Trophoblast cell (in vitro differentiated cells and primary cell): ENCODE measurements around the gene FANCD2OS.
A peak's percentile ranks its signal among the peaks of the same experiment; 100 is the strongest.

Experiments
- DNase-seq, 2 donors: peaks; one replicate each; pipeline ENCODE4 v3.0.0-alpha.2; 2016
- H2AFZ ChIP-seq: 2 replicates; pipeline ENCODE4 v1.6.1; 2013; ENCODE audit warnings: low read length, moderate library complexity, mild to moderate bottlenecking; ENCODE audit not compliant: insufficient read depth, poor library complexity
- H2AK5ac ChIP-seq: 2 replicates; pipeline ENCODE4 v1.6.1; 2013; ENCODE audit warnings: mild to moderate bottlenecking, low read length
- H2BK120ac ChIP-seq: 2 replicates; pipeline ENCODE4 v1.6.1; 2013; ENCODE audit warnings: low read length, mild to moderate bottlenecking, moderate library complexity; ENCODE audit not compliant: insufficient read depth, poor library complexity
- H2BK12ac ChIP-seq: 2 replicates; pipeline ENCODE4 v1.6.1; 2013; ENCODE audit warnings: mild to moderate bottlenecking, low read length, moderate library complexity
- H2BK5ac ChIP-seq: 2 replicates; pipeline ENCODE4 v1.6.1; 2013; ENCODE audit warnings: low read length, low read depth, moderate library complexity, mild to moderate bottlenecking; ENCODE audit not compliant: poor library complexity
- H3K14ac ChIP-seq: 2 replicates; pipeline ENCODE4 v1.6.1; 2013; ENCODE audit warnings: mild to moderate bottlenecking, low read length
- H3K18ac ChIP-seq: 2 replicates; pipeline ENCODE4 v1.6.1; 2013; ENCODE audit warnings: mild to moderate bottlenecking, low read length
- H3K23ac ChIP-seq: 2 replicates; pipeline ENCODE4 v1.6.1; 2013; ENCODE audit warnings: low read length
- H3K27ac ChIP-seq: 2 replicates; pipeline ENCODE4 v1.5.1; 2013; ENCODE audit warnings: low read depth, mild to moderate bottlenecking, inconsistent platforms, low read length, moderate library complexity
- H3K27me3 ChIP-seq: 2 replicates; pipeline ENCODE4 v1.6.1; 2013; ENCODE audit warnings: inconsistent platforms, mild to moderate bottlenecking, low read length, moderate library complexity; ENCODE audit not compliant: insufficient read depth
- H3K36me3 ChIP-seq, 2 experiments: 1 replicate in 1 of 2; 2 replicates in 1 of 2; pipeline ENCODE4 v1.6.1; 2013; ENCODE audit warnings: low read length in 2 of 2, mild to moderate bottlenecking in 2 of 2, moderate library complexity in 1 of 2; ENCODE audit not compliant: insufficient read depth in 2 of 2, control insufficient read depth in 1 of 2
- H3K4ac ChIP-seq: 2 replicates; pipeline ENCODE4 v1.6.1; 2013; ENCODE audit warnings: low read depth, mild to moderate bottlenecking, low read length, moderate library complexity
- H3K4me1 ChIP-seq, 2 experiments: 1 replicate in 1 of 2; 2 replicates in 1 of 2; pipeline ENCODE4 v1.6.1; 2013; ENCODE audit warnings: low read length in 2 of 2, mild to moderate bottlenecking in 2 of 2, moderate library complexity in 1 of 2; ENCODE audit not compliant: insufficient read depth in 2 of 2, control insufficient read depth in 1 of 2
- H3K4me2 ChIP-seq: 2 replicates; pipeline ENCODE4 v1.6.1; 2013; ENCODE audit warnings: inconsistent platforms, mild to moderate bottlenecking, low read length, moderate library complexity
- H3K4me3 ChIP-seq: 2 replicates; pipeline ENCODE4 v1.5.1; 2013; ENCODE audit warnings: mild to moderate bottlenecking, low read depth, low read length, inconsistent platforms
- H3K79me1 ChIP-seq: one replicate; pipeline ENCODE4 v1.6.1; 2013; ENCODE audit warnings: low read length
- H3K79me2 ChIP-seq: 2 replicates; pipeline ENCODE4 v1.6.1; 2013; ENCODE audit warnings: low read length, mild to moderate bottlenecking; ENCODE audit not compliant: control insufficient read depth, insufficient read depth, poor library complexity
- H3K9ac ChIP-seq: 2 replicates; pipeline ENCODE4 v1.6.1; 2013; ENCODE audit warnings: mild to moderate bottlenecking, low read length
- H3K9me3 ChIP-seq: 2 replicates; pipeline ENCODE4 v1.6.1; 2013; ENCODE audit warnings: low read depth, mild to moderate bottlenecking, control low read depth, inconsistent platforms, low read length; ENCODE audit not compliant: insufficient read depth
- H4K12ac ChIP-seq: 2 replicates; pipeline ENCODE4 v1.6.1; 2013; ENCODE audit warnings: low read depth, mild to moderate bottlenecking, low read length, moderate library complexity
- H4K8ac ChIP-seq: 2 replicates; pipeline ENCODE4 v1.6.1; 2013; ENCODE audit warnings: low read depth, mild to moderate bottlenecking, low read length, moderate library complexity
- H4K91ac ChIP-seq: one replicate; pipeline ENCODE4 v1.6.1; 2013; ENCODE audit warnings: low read depth, mild to moderate bottlenecking, low read length, moderate library complexity
- WGBS: extraction: QIAGEN DNeasy Blood & Tissue Kit; methylation state at CpG from one replicate; pipeline ENCODE4 v1.1.7; 2013; ENCODE audit warnings: missing lambda C conversion rate; ENCODE audit not compliant: insufficient read length, insufficient coverage; ENCODE audit errors: extremely low coverage; 5-methylcytosine and 5-hydroxymethylcytosine counted together

FANCD2OS gene

DNA sequence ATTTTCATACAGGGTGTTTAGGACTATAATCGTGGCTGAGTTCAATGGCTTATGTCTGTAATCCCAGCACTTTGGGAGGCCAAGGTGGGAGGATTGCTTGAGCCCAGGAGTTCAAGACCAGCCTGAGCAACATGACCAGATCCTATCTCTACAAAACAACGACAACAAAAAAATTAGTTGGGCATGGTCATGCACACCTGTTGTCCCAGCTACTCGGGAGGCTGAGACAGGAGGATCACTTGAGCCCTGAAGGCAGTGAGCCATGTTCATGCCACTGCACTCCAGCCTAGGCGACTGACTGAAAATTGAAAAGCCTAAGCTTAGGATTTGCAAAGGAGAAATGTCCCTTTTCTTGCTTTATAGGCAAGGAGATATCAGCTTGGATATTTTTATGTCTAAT, 8.9 kb upstream of the FANCD2OS start:
- Histone ChIP-seq H3K79me2 (peaks cover 8% of the 10 kb centered on the region), H2BK5ac (no peak overlapping the region), H4K91ac (no peak overlapping the region), H3K4ac (peak overlapping the region; percentile 38), H4K12ac (no peak overlapping the region), H2AFZ (no peak overlapping the region), H3K27ac (no peak overlapping the region), H4K8ac (no peak overlapping the region), H3K14ac (no peak overlapping the region), H3K36me3 (peaks cover 2 to 4% of the 10 kb centered on the region in 2 experiments), H3K23ac (no peak overlapping the region), H3K4me3 (no peak overlapping the region), H3K4me2 (no peak overlapping the region), H3K18ac (no peak overlapping the region), H3K79me1 (peaks cover 5% of the 10 kb centered on the region), H3K4me1 (peaks cover 0 to 6% of the 10 kb centered on the region in 2 experiments), H2BK120ac (no peak overlapping the region), H2BK12ac (no peak overlapping the region), H3K9ac (no peak overlapping the region), H3K9me3 (no peaks in the 10 kb centered on the region), H2AK5ac (no peak overlapping the region), H3K27me3 (no peaks in the 10 kb centered on the region)
- WGBS = no CpG with 5 or more reads among the region's 4 CpGs
- no peak for DNase-seq

DNA sequence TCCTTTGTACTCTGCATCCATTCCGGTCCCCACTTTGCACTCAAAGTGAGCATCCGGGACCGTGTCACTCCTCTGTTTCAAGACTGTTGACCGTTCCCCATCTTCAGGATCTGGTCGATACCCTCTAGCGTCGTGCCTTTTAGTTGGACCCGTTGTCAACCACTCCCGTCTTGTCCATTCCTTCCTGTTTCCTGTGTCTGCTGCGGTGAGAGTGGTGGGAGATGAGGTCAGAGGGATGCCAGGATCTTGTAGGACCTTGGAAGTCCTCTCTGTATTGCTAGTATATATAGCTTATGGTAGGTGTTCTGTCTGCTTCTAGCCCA, 8.0 kb upstream of the FANCD2OS start:
- H2AFZ ChIP-seq = peak overlapping the region; percentile 81
- peak in 1 of 2 donors; percentile 22 for DNase-seq

DNA sequence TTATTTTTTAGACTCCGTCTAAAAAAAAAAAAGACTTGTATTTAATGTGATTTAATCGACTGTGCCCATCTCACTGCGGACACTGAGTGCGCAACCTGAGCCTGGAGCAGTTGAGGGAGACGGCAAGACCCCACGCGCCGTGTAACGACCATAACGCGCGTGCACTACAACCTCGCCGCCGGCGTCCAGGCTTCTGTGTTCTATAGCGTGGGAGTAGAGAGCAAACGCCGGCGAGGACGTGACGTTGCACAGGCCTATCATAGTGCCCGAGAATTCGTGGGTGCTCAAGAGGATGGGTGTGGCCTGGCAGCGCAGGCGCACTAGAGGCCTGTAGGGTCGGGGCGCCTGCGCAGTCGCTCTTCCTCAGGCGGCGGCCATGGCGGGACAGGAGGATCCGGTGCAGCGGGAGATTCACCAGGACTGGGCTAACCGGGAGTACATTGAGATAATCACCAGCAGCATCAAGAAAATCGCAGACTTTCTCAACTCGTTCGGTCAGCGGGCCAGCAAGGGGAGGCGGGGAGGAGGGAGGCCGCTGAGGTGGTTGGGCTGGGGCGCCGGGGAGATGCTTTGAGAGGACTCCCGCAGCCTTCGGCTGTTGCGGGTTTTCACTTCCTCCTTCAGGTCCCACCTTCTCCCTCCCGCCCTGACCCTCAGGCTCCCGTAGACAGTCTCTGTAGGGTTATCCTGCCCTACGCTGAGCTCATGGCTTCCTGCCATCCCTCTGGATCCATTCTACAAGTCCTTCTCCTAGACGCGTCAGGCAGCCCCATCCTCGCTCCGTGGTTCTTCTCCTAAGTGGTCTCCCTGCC, 7.5 kb upstream of the FANCD2OS start, which contains the start of gene BRK1:
Gene BRK1 (plus strand): TSS at position 350 of the 812 bp plus-strand sequence. CDS start 27 bp downstream, at position 377.
- DNase-seq = peak; percentile 95 to 98

More for the DNA sequence above, 8.0 kb upstream of the FANCD2OS start:
- Histone ChIP-seq H2BK5ac (no peak overlapping the region), H3K36me3 (peaks cover 2 to 4% of the 10 kb centered on the region in 2 experiments), H4K12ac (peak overlapping the region; percentile 78), H3K4me2 (peak overlapping the region; percentile 80), H3K79me2 (peaks cover 8% of the 10 kb centered on the region), H3K4me1 (peaks cover 0 to 6% of the 10 kb centered on the region in 2 experiments), H3K9ac (peak overlapping the region; percentile 67), H4K8ac (peak overlapping the region; percentile 83), H2BK12ac (no peak overlapping the region), H3K79me1 (peaks cover 5% of the 10 kb centered on the region), H4K91ac (peak overlapping the region; percentile 8), H3K4me3 (peak overlapping the region; percentile 92), H3K18ac (peak overlapping the region; percentile 4), H3K4ac (peak overlapping the region; percentile 35), H3K27ac (no peak overlapping the region), H2AK5ac (peak overlapping the region; percentile 4), H3K9me3 (no peaks in the 10 kb centered on the region), H2BK120ac (no peak overlapping the region), H3K27me3 (no peaks in the 10 kb centered on the region), H3K23ac (no peak overlapping the region), H3K14ac (peak overlapping the region; percentile 58)
- WGBS = no CpG with 5 or more reads among the region's 10 CpGs

DNA sequence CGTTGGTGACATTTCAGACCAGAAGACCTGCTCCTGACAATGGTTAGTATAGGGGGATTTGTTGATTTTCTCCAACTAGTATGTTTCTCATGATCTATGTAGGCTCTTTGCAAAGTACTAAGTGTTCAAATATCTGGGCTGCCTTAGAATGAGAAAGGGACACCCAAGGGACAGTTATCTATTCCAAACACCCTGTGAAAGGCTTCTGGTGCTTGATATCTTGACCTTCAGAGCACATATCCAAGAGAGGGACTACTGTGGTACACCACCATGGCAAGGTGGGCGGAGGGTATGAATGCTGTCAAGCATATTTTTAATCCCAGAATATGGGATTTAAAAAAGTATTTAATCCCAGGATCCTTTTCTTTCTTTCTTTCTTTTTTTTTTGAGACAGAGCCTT, 1.1 kb downstream of the FANCD2OS start:
- Histone ChIP-seq H2AK5ac (no peak overlapping the region), H3K23ac (no peak overlapping the region), H3K4me1 (no peaks in the 10 kb centered on the region), H4K8ac (no peak overlapping the region), H2BK12ac (no peak overlapping the region), H3K79me1 (no peaks in the 10 kb centered on the region), H3K4me3 (no peak overlapping the region), H2BK120ac (no peak overlapping the region), H3K18ac (no peak overlapping the region), H3K4ac (no peak overlapping the region), H3K27ac (no peak overlapping the region), H4K12ac (no peak overlapping the region), H3K79me2 (no peaks in the 10 kb centered on the region), H2BK5ac (no peak overlapping the region), H4K91ac (no peak overlapping the region), H3K4me2 (no peak overlapping the region), H3K14ac (no peak overlapping the region), H3K9ac (no peak overlapping the region), H3K27me3 (no peaks in the 10 kb centered on the region), H2AFZ (no peak overlapping the region), H3K9me3 (no peaks in the 10 kb centered on the region), H3K36me3 (peaks cover 0 to 2% of the 10 kb centered on the region in 2 experiments)
- DNase-seq = no peak
- no CpG with 5 or more reads among the region's 2 CpGs for WGBS

More for the DNA sequence above, 7.5 kb upstream of the FANCD2OS start, which contains the start of gene BRK1:
- Histone ChIP-seq H3K79me1 (peaks cover 5% of the 10 kb centered on the region), H3K14ac (peak within 1 kb of the TSS; percentile 96), H2AK5ac (peak within 1 kb of the TSS; percentile 4), H2BK120ac (peak within 1 kb of the TSS; percentile 68), H3K27me3 (no peaks in the 10 kb centered on the region), H3K9ac (peak within 1 kb of the TSS; percentile 92), H2AFZ (peak within 1 kb of the TSS; percentile 97), H3K27ac (no peak within 1 kb of the TSS), H4K12ac (peak within 1 kb of the TSS; percentile 98), H3K23ac (no peak within 1 kb of the TSS), H4K8ac (peak within 1 kb of the TSS; percentile 97), H2BK12ac (no peak within 1 kb of the TSS), H3K9me3 (no peaks in the 10 kb centered on the region), H3K18ac (peak within 1 kb of the TSS; percentile 91), H3K4ac (peak within 1 kb of the TSS; percentile 90), H2BK5ac (no peak within 1 kb of the TSS), H3K4me2 (peak within 1 kb of the TSS; percentile 80), H3K4me3 (peak within 1 kb of the TSS; percentile 92), H4K91ac (peak within 1 kb of the TSS; percentile 75), H3K36me3 (peaks cover 2 to 3% of the 10 kb centered on the region in 2 experiments), H3K4me1 (peaks cover 0 to 6% of the 10 kb centered on the region in 2 experiments), H3K79me2 (peaks cover 8% of the 10 kb centered on the region)
- WGBS = no CpG with 5 or more reads among the region's 54 CpGs
